SHP77 treated with DMSO at 0.1 percent for 48 hours (cell line): ENCODE results near the gene KIF3C.
"Not testable (repeated sequence)": the region's sequence is repeated elsewhere in the genome, so short reads cannot be mapped to it uniquely, and the experiment has no call there.

Experiments
- DNase-seq: peaks from one replicate; lab custom pipeline; 2025; lab: John Stamatoyannopoulos, UW

Gene KIF3C

GRCh38 chr2:25999406-25999805 is 17.1 kb upstream of the KIF3C start:
- not testable (repeated sequence) for DNase-seq

GRCh38 chr2:25998816-25999383 is 16.6 kb upstream of the KIF3C start:
- DNase-seq = not testable (repeated sequence)

GRCh38 chr2:25996844-25997243 is 14.5 kb upstream of the KIF3C start:
- no peak for DNase-seq

GRCh38 chr2:25994509-25994908 is 12.2 kb upstream of the KIF3C start:
- DNase-seq = no peak

- DNase-seq = no peak
Measured at GRCh38 chr2:25993049-25993448, 10.8 kb upstream of the KIF3C start.

GRCh38 chr2:25992556-25992955 is 10.3 kb upstream of the KIF3C start:
- DNase-seq = no peak

GRCh38 chr2:25991965-25992364 is 9.7 kb upstream of the KIF3C start:
- DNase-seq = no peak

GRCh38 chr2:25989154-25989553 is 6.9 kb upstream of the KIF3C start:
- DNase-seq = no peak

GRCh38 chr2:25988134-25988533 is 5.8 kb upstream of the KIF3C start:
- DNase-seq = no peak

- no peak for DNase-seq
Measured at GRCh38 chr2:25983735-25984134, 1.4 kb upstream of the KIF3C start.

GRCh38 chr2:25982968-25983280 is 627 bp upstream of the KIF3C start:
- DNase-seq = no peak

- no peak for DNase-seq
Measured at GRCh38 chr2:25981596-25982272, 563 bp downstream of the KIF3C start.

- no peak for DNase-seq
Measured at GRCh38 chr2:25980951-25981350, 1.3 kb downstream of the KIF3C start.

GRCh38 chr2:25980076-25980887 is 2.0 kb downstream of the KIF3C start:
- DNase-seq = no peak

GRCh38 chr2:25979001-25979400 is 3.3 kb downstream of the KIF3C start:
- no peak for DNase-seq

GRCh38 chr2:25977768-25978167 is 4.5 kb downstream of the KIF3C start:
- no peak for DNase-seq

- no peak for DNase-seq
Measured at GRCh38 chr2:25976983-25977741, 5.1 kb downstream of the KIF3C start.

- no peak for DNase-seq
Measured at GRCh38 chr2:25972049-25972823, 10.1 kb downstream of the KIF3C start.

- no peak for DNase-seq
Measured at GRCh38 chr2:25971596-25971995, 10.7 kb downstream of the KIF3C start.

GRCh38 chr2:25966531-25967270 is 15.6 kb downstream of the KIF3C start:
- DNase-seq = no peak

- no peak for DNase-seq
Measured at GRCh38 chr2:25964891-25965290, 17.4 kb downstream of the KIF3C start.
